Astrocyte (in vitro differentiated cells and primary cell): ENCODE data around the gene BRD4.

Experiments
- EZH2 ChIP-seq: IDR thresholded peaks from 2 replicates; pipeline ENCODE4 v1.6.1; 2012; ENCODE audit warnings: mild to moderate bottlenecking, low read length, inconsistent platforms; ENCODE audit not compliant: insufficient read depth
- TF ChIP-seq, protein P1 (sequence below): IDR thresholded peaks from 2 replicates; pipeline ENCODE4 v1.5.1; 2011; ENCODE audit warnings: low read depth, mild to moderate bottlenecking, inconsistent platforms, low read length, moderate library complexity; ENCODE audit not compliant: insufficient read depth

DNA sequence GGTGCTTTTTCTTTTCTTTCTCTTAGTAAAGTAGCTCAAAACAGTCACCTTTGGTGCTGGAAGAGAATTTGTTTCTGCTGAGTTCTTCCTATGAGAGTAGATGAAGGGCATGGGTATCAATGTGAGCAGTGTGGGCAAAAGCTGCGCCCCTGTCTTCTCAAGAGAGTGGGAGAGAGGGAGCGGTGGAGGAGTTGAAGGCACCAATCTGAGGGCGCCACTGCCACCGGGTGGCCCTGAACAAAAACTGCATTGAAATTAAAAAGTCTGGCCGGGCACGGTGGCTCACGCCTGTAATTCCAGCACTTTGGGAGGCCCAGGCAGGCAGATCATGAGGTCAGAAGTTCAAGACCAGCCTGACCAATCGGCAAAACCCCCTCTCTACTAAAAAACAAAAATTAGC, 71.4 kb downstream of the BRD4 start:
- no peak for TF ChIP-seq EZH2
- TF ChIP-seq, protein P1, sequence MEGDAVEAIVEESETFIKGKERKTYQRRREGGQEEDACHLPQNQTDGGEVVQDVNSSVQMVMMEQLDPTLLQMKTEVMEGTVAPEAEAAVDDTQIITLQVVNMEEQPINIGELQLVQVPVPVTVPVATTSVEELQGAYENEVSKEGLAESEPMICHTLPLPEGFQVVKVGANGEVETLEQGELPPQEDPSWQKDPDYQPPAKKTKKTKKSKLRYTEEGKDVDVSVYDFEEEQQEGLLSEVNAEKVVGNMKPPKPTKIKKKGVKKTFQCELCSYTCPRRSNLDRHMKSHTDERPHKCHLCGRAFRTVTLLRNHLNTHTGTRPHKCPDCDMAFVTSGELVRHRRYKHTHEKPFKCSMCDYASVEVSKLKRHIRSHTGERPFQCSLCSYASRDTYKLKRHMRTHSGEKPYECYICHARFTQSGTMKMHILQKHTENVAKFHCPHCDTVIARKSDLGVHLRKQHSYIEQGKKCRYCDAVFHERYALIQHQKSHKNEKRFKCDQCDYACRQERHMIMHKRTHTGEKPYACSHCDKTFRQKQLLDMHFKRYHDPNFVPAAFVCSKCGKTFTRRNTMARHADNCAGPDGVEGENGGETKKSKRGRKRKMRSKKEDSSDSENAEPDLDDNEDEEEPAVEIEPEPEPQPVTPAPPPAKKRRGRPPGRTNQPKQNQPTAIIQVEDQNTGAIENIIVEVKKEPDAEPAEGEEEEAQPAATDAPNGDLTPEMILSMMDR, result no peak
